NCI-H128 (cell line): ENCODE measurements around the gene TBC1D8B.
"Not testable (repeated sequence)": the region's sequence is repeated elsewhere in the genome, so short reads cannot be mapped to it uniquely, and the experiment has no call there.

Experiments used
- DNase-seq: peaks from one replicate; lab custom pipeline; 2025; ENCODE audit not compliant: unreplicated experiment; lab: John Stamatoyannopoulos, UW

Gene TBC1D8B

DNA sequence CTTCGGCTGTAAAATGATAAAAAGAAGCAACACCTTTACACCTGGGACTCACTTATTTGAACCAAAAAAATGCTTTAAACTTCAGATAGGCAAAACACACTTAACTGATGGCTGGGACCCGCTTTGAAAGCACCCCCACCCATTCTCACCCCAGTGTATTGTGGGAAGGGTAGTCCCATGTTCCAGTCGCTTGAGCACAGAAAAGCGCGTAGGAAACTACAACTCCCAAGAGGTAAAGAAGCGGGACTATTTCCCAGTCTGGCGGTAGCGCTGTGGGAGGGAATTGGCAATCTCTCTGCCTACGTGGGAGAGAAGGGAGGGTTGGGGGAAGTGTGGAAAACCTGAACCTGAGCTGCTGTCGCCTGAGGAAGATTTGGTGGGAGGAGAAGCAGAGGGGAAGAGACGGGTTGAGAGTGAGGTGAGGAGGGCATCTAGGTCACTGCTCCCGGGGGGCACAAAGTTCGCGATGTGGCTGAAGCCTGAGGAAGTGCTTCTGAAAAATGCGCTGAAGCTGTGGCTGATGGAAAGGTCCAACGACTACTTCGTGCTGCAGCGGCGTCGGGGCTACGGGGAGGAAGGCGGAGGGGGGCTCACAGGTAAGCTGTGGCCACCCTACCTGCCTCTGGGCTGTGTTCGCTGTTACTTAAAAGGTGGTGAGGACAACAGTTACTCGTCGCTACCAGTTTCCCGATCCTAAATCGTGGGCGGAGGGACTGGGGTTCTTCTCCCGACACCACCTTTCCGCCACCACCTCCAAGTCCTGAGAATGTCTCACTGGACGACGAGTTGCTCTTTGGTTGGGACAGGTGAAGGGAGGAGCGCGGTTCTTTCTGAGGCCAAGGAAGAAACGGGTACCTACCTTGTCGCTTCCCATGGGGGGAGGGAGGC, at the start of gene TBC1D8B:
TBC1D8B (plus strand) TSS at position 286 of the 888 bp plus-strand sequence; CDS start at position 467, 181 bp downstream.
- no peak for DNase-seq

DNA sequence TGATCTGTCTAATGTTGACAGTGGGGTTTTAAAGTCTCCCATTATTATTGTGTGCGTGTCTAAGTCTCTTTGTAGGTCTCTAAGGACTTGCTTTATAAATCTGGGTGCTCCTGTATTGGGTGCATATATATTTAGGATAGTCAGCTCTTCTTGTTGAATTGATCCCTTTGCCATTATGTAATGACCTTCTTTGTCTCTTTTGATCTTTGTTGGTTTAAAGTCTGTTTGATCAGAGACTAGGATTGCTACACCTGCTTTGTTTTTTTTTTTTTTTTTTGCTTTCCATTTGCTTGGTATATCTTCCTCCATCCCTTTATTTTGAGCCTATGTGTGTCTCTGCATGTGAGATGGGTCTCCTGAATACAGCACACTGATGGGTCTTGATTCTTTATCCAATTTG, 33.2 kb upstream of the TBC1D8B start:
- not testable (repeated sequence) for DNase-seq

DNA sequence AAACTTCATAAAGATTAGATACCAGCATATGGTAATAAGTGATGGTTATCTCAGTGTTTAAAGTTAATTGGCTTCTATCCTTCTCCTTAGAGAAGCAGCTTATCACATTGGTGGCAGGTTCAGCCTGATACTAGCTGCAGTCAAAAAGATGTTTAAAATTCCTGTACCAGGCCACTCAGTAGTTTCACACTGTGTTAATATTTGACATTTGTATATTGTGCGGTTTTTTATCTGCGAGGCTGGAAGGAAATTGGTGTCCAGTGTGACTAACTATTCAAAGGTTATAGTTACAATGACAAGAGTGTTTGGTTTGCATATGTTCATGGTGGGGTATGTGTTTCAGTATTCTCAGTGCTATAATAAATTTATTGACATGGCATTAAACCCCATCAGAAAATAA, 27.5 kb upstream of the TBC1D8B start:
- DNase-seq = no peak

DNA sequence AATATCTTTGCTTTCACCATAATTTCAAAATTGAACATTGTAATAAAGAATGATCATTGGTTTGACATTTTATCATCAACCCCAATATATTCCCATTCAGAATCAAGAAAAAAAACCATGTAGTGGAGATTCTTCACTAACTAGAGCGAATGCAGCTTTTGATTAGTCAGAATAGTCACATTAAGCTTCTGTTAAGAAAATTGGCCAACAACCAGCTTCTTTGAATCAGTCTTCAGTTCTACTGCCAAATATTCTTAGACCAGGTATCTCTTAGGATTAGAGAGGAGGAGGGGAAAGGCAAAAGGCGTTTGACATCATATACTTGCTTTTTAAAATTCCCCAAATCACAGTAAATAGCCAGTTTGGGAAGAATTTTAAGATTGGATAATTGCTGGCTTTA, 22.2 kb upstream of the TBC1D8B start:
- no peak for DNase-seq

DNA sequence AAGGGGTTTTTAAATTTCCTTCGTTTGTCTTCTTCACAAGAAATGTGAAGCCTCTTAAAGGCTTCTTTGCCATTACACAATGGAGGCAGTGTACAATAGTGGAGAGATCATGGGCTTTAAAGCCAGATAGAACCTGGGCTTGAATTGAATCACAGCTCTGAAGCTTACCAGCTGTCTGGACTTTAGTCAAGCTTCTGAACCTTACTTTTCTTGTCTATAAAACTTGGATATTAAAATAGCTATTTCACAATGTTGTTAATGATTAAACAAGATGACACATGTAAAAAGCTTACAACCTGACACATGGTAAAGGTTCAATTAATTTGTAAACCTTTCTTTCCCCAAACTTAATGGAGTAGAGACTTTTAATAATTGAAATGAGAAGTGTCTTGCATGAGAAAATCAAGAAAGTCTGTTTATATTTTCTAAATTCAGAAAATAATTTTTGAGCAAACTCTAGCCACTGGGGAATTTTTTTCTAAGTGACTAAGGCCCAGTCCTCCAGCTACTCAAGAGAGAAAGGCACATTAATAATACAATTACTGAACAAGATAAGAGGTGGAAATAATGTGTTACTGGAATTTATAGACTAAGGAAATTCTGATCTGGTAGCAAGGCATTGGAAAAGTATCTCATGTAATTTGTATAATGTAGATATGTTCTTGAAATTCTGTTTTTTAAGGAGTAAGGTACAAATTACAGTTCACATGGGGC, 21.7 kb upstream of the TBC1D8B start:
- DNase-seq = no peak

DNA sequence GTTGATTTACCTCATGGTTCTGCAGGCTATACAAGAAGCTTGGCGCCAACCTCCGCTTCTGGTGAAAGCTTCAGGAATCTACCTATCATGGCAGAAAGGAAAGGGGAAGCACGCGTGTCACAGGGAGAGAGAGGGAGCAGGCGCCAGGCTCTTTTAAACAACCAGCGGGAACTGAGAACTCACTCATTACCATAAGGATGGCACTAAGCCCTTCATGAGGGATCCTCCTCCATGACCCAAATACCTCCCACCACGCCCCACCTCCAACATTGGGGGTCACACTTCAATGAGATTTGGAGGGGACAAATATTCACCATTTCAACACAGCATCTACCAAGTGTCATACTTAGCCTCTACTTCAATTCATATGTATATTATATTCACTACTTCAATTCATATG, 18.8 kb upstream of the TBC1D8B start:
- no peak for DNase-seq

DNA sequence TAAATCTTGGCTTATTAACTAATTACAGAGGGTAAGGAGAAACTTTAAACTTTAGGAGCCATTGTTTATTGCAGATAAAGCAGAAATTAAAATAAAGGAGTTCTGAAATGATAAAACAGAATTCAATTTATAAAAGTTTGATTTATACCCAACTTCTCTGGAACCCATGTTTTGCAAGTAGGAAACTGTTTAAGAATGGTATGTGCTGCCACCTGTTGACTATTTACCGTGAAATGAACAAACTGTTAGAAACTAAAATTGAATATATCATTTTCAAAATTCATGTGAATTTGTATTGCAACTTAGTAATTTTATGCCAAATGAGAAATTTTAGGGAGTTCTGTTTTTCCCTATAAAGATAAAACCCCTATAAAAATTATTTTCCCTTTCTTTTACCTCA, 11.0 kb upstream of the TBC1D8B start:
- no peak for DNase-seq

DNA sequence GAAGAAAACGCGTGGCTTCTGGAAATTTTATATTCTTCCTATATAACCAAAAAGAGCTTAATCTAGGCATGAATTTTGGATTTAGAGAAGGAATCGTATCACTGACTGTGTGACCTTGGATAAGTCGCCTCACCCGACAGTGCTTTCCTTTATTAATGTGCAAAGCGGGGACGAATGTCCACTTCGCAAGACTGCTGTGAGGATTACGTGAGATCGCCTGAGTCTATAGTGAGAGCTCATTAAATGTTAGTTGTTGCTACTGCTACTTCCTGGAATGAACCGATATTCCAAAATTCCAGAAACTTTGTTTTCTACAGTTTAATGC, 448 bp upstream of the TBC1D8B start:
- no peak for DNase-seq

DNA sequence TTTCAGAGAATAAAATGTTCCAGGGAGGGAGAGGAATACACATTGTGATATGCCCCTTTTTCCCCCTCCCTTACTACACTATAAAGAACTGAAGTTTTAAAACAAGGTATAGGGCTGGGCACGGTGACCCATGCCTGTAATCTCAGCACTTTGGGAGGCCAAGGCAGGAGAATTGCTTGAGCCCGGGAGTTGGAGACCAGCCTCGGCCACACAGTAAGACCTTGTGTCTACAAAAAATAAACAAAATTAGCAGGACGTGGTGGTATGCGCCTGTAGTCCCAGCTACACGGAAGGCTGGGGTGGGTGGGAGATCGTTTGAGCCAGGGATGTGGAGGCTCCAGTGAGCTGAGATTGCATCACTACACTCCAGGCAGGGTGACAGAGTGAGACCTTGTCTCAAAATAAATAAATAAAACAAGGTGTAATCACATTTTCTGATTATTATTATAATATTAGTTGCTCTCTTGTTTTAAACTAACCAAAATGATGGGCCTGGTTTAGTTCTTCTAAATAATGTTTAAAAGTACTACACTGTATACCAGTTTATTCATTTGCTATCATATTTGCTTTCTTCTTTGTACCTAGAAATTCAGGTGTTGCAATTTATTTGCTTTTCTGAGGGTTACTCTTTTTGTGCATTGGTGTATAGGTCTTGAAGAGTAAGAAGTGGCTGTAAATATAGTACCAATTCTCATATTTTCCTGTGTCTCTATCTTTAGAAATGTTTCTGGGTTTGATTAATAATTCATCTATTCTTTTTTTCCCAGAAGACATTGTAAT, 8.8 kb downstream of the TBC1D8B start:
- DNase-seq = no peak

DNA sequence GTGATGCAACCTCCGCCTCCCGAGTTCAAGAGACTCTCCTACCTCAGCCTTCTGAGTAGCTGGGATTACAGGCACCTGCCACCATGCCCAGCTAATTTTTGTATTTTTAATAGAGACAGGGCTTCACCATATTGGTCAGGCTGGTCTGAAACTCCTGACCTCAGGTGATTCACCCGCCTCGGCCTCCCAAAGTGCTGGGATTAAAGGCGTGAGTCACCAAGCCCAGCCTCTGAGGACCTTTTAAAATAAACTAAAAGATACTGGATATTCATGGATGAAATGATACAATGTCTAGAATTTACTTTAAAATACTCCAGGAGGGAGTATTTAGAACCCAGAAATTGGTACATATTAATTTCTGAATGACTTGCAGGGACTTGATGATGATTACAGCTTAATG, 10.5 kb downstream of the TBC1D8B start:
- not testable (repeated sequence) for DNase-seq

DNA sequence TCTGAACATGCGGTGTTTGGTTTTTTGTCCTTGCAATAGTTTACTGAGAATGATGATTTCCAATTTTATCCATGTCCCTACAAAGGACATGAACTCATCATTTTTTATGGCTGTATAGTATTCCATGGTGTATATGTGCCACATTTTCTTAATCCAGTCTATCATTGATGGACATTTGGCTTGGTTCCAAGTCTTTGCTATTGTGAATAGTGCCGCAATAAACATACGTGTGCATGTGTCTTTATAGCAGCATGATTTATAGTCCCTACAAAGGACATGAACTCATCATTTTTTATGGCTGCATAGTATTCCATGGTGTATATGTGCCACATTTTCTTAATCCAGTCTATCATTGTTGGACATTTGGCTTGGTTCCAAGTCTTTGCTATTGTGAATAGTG, 11.6 kb downstream of the TBC1D8B start:
- DNase-seq = not testable (repeated sequence)

DNA sequence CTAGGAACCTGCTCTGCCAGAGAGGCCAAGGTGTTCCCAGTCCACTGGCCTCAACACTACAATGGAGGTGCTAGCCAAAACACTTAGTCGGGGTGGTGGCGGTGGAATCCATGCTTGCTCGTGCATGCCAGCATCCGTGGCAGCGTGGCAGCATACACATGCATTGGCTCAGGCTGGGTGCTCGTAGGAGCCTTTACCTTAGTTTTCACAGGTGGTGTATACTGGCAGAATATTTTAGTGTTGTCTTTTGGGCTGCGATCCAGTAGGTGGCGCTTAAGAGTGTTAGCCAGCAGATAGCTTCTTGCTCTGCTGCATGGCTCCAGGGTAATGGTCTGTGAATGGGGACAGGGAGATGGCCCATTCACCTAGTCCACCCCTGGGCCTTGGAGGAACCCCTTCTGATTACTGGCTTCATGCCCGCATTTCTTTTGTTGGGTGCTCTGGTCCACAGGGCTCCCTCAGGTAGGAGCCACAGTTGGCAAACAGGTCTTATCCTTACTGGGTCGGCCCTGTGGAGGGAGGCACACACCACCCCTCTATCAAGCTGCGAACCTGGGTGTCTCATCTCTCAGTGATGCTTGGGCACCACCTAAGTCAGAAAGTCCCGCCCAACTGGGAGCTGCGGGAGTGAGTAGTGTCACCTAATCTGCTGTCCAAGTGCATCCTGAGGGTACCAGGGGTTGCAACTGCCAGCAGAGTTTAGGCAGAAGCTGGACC, 60.7 kb downstream of the TBC1D8B start:
- no peak for DNase-seq

DNA sequence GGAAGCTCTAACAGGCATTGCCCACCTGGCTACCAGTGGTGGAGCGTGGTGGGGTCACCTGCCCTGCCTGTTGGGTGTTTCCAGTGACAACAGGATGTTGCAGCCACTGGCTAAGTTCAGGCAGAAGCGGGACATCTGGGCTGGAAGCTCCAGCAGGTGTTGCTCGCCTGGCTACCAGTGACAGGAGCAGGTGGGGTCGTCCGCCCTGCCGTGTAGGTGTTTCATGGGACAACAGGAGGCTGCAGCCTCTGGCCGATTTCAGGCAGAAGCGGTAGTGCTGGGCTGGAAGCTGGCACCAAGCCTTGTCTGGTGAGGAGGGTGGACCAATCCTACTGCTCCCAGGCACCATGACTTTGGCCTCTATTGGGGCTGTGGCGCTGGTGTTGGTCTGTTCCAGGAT, 61.2 kb downstream of the TBC1D8B start:
- DNase-seq = no peak

DNA sequence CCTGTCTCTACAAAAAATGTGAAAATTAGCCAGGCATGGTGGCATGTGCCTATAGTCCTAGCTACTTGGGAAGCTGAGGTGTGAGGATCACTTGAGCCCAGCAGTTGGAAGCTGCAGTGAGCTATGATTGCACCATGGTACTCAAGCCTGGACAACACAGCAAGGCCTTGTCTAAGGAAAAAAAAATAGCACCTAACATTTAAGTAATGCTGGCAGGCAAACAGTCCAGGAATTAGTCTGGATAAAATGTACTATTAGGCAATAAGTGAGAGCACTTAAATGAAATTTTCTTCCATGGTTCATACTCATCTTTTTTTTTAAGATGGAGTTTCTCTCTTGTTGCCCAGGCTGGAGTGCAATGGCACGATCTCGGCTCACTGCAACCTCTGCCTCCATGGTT, 70.3 kb downstream of the TBC1D8B start:
- DNase-seq = not testable (repeated sequence)

DNA sequence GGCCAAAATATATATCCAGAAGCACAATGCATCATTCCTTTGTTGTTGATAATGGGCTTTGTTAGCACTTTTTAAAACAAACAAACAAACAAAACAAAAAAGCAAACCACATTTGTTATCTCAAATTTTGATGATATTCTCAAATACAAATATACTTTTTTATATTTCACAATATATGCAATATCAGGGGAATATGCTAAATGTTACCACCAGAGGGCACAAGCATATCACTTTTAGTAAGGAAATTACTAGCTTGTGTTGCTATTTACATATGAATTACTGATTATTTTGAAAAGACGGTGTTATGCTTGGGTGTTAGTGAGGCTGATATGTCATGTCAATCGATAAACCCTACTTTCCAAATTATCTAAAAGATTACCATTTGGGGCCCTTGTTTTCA, 71.6 kb downstream of the TBC1D8B start:
- no peak for DNase-seq

DNA sequence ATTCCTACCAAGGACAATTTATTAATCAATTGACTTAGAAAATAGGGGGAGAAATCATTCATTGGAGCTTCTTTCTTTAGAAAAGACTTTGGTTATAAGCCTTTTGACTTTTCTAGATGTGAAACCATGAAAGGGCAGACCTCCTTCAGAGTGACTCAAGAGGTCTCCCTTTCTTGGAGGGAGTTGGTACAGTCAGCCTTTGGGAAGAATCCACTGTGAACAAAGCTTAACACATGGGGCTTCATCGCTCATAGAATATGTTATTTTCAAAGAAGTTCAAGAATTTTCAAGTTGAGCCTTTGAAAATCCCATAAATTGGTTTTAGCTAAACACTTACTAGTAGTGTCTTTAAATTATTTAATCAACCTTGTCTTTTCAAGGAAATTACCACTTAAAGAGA, 72.7 kb downstream of the TBC1D8B start:
- DNase-seq = no peak

DNA sequence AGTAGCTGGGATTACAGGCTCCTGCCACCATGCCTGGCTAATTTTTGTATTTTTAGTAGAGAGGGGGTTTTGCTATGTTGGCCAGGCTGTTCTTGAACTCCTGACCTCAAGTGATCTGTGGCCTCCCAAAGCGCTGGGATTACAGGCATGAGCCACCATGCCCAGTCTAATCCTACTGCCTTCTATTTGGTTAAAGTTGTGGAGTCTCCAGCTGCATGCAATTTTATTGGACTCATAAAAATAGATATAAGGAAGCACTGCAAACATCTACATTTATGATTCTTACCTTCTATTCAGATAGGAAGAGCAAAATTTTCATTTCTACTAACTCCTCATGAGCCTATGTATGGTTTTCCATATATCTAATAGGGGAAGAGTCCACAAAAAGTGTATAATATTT, 87.0 kb downstream of the TBC1D8B start:
- no peak for DNase-seq

DNA sequence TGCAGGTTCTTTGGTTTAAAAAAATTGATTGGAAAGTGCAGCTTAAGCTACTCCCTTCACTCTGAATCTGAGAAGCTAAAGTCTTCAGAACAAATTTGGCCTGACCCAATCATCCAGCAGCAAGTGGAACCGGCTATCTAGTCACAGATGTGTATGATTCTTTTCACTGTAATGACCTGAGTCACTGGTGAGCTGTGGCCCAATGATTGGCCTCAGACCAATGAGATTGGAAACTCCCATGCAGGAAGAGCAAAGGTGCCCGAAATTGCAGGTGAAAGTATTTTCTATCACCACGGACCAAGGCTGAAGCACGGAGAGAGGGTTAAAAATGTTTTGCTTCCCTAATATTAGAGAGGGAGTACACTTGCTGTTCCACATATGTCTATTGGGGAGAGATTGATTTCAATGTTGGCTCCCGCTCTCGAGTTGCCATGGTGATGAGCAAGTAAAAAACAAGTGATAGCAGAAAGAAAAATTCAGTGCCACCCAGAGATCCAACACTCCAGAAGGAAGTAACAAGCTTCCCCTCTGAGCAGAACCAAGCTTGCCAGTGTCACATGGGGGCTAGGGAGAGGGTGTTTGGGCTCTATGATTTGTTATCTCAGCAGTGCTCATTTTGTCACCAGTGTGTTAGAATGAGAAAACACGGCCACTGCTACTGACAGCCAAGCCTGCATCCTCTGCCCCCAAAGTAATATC, 89.4 kb downstream of the TBC1D8B start:
- DNase-seq = no peak

DNA sequence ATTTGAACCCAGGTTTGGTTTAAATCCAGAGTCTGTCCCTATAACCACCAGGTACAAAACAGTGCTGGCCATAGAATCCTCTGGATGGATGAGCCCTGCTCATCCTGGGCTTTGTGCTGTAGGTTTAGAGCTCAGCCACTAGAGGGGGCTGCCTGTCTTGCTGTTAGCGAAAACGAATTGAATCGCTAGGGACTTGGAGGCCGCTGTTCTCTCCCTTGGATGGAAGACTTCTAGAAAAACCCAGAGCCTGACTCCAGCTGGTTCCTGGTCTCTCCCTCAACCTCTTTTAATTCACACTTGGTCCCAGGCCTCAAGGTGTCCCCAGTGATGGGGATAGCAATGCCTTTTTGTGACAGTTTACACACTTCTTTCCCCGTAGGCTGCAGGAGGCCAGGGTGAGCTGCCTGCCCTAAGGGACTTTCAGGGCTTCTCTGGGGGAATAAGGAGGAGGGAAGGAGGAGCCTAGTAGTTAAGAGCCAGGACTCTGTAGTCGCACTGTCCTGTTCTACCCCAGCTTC, 92.0 kb downstream of the TBC1D8B start:
- DNase-seq = peak; percentile 5

DNA sequence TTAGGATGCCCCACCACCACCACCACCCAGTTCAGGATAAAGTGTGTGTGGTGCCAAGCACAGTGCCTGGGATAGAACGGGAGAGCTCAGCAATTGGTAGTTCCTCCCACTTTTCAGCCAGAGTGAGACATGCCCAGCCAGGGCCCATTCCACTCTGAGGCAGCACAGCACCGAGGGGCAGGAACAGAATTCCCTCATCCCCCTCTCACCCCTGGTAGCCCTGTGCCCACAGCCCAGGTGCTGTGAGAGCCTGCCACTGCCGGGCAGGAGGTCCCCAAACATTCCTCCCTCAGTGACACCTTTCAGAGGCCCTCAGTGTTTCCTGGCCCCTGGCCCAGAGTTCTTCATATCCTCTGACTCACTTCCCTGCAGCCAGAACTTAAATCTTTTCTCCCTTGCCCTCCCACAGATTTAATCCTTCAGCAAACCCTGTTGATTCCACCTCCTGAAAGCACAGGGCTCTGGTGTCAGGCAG, 92.5 kb downstream of the TBC1D8B start:
- no peak for DNase-seq
